Measurements from ENCODE around the gene SRSF5.

The SRSF5 gene

DNA sequence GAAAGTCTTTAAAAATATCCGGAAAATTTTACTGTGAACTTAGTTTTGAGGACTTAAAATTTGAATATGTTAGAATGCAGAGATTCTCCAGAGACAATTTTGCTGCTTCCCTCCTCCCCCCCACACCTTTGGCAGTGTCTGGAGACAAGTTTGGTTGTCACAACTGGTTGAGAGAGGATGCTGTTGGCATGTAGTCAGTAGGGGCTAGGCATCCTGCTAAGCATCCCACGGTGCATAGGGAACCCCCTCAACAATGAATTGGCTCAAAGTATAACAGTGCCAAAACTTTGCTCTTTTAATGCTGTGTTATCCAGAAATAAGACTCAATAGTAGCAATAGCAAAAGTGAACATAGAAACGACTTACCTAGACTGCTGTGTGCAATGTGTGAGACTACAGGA lies 3.6 kb downstream of the SRSF5 start:
- no peak for DNase-seq (ENCODE audit: low spot score)

GRCh38 chr14:69771136-69771535 lies 4.2 kb downstream of the SRSF5 start:
- DNase-seq (ENCODE audit: low spot score), result no peak

DNA sequence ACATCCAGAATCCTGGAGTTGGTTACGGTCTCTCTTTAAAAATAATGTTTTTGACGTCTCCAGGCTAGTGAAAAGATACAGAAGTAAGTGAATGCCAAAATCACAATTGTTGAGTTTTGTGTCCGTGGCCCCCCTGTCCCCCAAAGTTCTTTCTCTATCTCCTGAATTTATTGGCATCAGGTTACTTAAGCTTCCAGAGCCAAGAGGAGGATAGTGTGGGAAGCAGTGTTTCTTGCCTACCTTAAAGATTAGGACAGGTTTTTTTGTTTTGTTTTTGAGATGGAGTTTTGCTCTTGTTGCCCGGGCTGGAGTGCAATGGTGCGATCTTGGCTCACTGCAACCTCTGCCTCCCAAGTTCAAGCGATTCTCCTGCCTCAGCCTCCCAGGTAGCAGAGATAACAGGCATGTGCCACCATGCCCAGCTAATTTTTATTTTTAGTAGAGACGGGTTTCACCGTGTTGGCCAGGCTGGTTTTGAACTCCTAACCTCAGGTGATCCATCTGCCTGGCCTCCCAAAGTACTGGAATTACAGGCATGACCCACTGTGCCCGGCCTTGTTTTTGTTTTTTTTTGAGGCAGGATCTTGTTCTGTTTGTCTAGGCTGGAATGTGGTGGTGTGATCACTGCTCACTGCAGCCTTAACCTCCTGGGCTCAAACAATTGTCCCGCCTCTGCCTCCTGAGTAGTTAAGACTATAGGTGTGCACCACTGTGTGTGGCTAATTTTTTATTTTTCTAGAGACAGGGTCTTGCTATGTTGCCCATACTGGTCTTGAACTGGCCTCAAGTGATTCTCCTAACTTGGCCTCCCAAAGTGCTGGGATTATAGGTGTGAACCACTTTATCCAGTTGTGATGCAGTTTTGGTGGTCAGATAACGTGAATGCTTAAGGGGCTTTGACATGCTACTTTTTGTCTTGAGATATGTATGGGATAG lies 5.4 kb downstream of the SRSF5 start:
- DNase-seq (ENCODE audit: low spot score), result no peak

DNA sequence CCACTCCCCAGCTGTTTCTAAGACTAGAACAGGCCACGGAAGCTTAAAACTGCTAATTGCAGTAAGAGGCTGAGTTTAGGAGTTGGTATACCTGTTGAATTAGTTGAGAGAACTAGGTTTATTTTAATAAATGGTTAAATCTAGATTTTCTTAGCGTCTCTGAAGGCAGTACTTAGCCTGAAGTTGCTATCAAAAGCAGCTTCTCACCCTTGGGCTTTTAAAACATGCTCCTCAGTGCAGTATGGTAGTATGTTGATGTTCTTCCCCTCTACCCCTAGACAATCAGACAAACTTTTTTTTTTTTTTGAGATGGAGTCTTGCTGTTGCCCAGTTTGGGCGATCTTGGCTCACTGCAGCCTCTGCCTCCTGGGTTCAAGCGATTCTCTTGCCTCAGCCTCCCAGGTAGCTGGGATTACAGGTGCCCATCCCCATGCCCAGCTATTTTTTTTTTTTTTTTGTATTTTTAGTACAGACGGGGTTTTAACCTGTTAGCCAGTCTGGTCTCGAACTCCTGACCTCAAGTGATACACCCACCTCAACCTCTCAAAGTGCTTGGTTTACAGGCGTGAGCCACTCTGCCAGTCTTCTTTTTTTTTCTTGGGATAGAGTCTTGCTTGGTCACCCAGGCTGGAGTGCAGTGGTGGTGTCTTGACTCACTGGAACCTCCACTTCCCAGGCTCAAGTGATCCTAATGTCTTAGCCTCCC lies 6.8 kb downstream of the SRSF5 start:
- DNase-seq (ENCODE audit: low spot score), result no peak

GRCh38 chr14:69775012-69775411 lies 8.1 kb downstream of the SRSF5 start:
- DNase-seq (ENCODE audit: low spot score), result no peak

DNA sequence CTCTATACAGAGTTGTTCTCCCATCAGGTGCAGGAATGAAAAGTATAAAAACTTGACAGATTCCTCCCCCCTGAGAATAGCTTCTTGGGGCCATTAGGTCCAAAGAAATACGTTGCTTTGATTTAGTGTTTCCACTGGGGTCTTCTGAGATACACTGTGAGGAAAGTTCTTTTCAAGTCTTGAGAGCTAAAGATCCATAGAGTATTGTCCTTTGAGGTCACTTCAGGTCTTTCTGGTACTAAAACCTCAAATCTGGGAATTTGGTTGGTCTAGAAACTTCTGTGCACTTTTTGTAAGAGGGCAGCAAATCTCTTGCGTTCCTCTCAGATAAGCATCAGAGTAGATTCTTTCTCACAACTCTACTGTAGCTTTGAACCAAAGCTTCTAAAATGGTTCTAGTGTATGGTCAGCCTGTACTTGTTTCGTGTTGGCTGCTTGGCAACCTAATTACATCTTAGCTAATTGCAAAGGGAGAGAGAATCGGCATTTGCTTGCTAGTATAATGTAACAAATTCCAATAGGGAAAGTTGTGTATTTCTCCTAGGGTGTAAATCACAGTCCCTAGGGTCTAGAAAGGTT lies 10.0 kb downstream of the SRSF5 start:
- DNase-seq (ENCODE audit: low spot score), result no peak

DNA sequence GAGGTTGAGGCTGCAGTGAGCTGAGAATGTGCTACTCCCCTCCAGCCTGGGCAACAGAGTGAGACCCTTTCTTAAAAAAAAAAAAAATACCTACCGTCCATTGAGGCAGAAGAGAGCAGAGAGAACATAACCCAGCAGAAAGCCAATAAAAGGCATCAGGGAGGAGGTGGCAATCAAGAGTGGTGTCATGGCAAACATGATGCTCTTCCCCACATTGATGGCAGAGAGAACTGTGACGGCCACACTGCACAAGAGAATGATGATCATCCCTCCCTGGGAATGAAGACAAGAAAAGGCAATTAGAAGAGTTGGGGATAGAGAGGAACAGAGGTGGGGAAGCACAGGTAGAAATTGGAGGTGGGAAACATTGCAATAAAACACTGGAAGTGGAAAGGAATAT lies 12.1 kb downstream of the SRSF5 start:
- DNase-seq (ENCODE audit: low spot score), result no peak

GRCh38 chr14:69780092-69780491 lies 13.2 kb downstream of the SRSF5 start:
- DNase-seq (ENCODE audit: low spot score), result no peak

- DNase-seq (ENCODE audit: low spot score), result no peak
Measured at GRCh38 chr14:69780952-69781351, 14.0 kb downstream of the SRSF5 start.

DNA sequence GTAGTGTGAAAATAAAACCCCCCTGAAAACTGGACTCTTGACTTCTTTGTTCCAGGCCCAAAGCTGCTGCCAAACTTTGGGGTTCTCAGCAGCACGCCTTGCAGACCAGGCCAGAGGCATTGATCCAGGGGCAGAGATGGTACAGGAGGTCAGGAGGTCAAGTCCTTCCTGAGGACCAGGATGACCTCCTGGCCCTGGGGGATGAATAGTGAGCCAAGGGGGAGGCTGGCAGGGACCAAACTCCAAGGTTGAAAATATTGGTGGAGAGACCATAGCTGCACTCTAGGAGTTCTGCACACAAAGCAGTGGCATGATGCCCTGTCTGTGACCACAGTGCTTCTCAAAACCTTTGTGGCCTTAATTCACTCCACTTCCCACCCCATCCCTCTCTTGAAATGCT lies 18.0 kb downstream of the SRSF5 start:
- no peak for DNase-seq (ENCODE audit: low spot score)

GRCh38 chr14:69786603-69787002 lies 19.7 kb downstream of the SRSF5 start:
- DNase-seq (ENCODE audit: low spot score), result no peak

- no peak for DNase-seq (ENCODE audit: low spot score)
Measured at GRCh38 chr14:69789118-69789640, 22.2 kb downstream of the SRSF5 start.

DNA sequence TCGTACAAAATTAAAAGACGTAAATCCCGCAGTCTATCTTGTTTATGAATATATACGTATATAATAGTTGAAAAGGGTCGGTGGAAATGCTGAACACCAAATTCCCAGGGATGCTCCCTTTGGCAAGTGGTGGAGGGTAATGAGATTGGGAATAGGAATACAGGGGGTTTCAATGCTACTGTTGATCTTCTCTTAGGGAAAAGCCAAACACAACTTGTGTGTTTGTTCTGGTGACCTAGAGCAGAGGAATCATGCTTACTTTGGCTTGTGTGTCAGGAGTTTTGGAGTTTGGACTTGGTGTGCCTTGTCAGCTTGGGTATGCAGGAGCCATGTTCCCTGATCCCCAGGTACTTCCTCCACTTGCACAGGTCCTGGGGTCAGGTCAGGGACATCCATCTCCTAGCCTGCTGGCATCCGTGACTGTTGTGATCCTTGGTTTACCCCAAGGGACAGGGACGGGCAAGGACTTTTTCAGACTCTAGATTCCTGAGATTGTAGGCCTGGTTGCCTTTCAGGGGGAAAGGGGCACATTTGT lies 26.0 kb downstream of the SRSF5 start:
- no peak for DNase-seq (ENCODE audit: low spot score)

DNA sequence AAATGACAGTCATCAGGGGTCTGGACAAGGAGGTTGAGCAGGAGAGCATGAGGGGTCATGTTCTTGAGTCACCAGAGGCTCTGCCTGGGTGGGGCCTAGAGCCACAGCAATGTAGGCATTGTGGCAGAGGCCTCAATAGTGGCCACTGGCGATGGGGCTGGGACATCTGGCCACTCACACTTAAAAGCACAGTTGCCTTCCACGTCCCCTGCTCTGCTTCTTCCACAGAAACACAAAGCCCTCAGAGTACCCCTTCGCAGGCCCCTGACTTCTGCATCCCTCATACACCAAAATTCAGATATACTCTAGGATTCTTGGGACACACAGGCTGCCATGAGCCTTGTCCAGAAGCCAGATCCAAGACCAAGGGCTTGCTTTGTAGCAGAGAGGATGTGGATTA lies 27.8 kb downstream of the SRSF5 start:
- no peak for DNase-seq (ENCODE audit: low spot score)

DNA sequence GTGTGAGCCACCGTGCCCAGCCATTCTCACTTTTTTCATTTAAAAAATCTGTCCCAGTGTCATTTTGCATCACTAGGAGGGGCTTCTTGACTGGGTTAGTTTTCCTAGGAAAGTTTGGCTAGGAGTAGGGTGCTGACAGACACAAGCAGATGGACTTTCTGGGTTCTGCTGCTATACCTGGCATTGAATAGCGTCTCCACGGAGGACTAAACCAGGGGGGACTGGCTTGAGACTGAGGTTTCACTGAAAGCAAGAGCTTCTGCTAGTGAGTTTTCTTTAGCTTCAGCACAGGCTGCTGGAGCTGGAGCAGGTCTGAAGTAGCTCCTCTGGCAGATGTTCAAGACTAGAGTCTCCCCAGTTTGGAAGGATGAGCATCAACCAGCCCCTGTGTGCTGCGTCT lies 28.7 kb downstream of the SRSF5 start:
- DNase-seq (ENCODE audit: low spot score), result no peak

DNA sequence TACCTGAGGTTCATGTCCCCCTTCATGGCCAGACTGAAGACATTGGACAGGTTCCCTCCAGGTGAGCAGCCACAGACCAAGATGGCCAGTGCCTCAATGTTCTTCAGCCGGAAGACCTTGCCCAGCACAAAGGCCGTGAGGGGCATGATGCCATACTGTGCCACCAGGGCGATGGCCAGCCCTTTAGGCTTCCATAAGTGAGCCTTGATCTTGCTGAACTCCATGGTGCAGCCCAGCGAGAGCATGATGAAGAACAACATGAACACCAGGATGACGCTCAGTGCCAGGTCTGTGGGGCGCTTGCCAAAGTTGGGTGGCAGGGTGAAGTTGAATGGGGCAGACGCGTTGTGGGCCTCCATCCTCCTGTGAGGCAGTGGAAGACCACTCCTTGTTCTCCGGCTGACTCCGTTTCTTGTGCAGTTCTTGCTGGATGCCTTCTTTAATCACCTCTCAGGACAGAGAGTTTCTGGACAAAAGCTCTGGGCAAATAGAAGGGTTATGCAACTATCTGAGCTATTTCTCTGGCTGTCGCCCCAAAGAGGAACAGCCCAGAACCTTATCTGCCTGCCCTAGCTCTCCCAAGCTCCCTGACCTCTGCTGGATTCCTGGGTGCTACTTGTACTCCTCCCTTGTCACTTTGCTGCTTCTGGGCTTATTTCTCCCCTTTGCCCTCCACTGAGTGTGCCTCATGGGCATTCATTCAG lies 30.0 kb downstream of the SRSF5 start, which contains the start of gene SLC10A1:
TSS of gene SLC10A1 (minus strand) at position 445 of the 704 bp plus-strand sequence. CDS start at position 359, 86 bp downstream.
- DNase-seq (ENCODE audit: low spot score), result no peak

- DNase-seq (ENCODE audit: low spot score), result no peak
Measured at GRCh38 chr14:69797573-69798338, 30.8 kb downstream of the SRSF5 start.

- no peak for DNase-seq (ENCODE audit: low spot score)
Measured at GRCh38 chr14:69798339-69798735, 31.4 kb downstream of the SRSF5 start.

DNA sequence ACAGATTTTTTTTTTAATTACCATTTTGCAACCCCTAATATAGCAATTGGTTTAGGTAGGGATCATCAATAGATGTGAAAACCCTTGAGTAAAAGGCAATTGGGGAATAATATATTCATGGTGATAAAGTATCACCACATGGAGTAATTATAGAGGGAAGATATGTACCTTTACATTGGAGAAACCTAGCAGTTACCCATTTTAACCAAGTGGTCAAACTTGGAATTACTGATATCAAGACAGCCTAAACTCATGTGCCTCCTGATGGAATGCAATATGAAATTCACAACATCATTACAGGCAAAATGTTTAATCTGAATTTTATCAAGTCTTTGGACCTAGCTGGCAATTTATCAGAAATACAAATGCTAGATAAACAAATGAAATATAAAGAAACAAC lies 36.8 kb downstream of the SRSF5 start:
- no peak for DNase-seq (ENCODE audit: low spot score)

DNA sequence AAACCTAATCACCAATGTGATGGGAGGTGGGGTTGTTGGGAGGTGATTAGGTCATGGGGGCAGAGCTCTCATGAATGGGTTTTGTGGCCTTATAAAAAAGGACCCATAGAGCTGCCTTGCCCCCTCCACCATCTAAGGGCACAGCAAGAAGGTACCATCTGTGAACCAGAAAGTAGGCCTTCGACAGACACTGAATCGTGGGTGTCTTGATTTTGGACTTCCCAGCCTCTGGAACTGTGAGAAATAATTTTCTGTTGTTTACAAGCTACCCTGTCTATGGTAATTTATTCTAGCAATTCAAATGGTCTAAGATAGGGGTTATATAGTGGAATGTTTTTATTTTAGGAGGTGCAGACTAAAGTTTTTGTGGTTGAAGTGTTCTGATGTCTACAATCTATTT lies 38.0 kb downstream of the SRSF5 start:
- no peak for DNase-seq (ENCODE audit: low spot score)

DNA sequence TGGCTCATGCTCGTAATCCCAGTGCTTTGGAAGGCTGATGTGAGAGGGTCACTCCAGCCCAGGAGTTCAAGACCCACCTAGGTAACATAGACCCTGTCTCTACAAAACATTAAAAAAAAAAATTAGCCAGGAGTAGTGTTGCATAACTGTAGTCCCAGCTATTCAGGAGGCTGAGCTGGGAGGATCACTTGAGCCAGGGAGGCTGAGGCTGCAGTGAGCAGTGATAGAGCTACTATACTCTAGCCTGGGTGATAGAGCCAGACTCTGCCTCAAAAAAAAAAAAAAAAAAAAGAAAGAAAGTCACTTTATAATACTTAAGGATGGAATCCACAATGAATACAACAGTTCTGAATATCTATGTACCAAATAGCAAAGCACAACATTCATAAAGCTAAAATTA lies 40.2 kb downstream of the SRSF5 start:
- DNase-seq (ENCODE audit: low spot score), result no peak
